Immature natural killer cell (primary cell): ENCODE measurements around the gene ARL2BP. TPM values are rescaled to one million over a fixed set of nuclear protein-coding genes. Genes with fewer than 3 reads are reported as not detected.
A peak's percentile ranks its signal among the peaks of the same experiment; 100 is the strongest.
"Not testable (repeated sequence)": the region's sequence is repeated elsewhere in the genome, so short reads cannot be mapped to it uniquely, and the experiment has no call there.

Experiments used
- DNase-seq, 3 donors: peaks; one replicate each; pipeline ENCODE4 v3.0.0; 2022; ENCODE audit warnings: mixed read lengths in 1 of 3
- H3K27ac Mint-ChIP-seq, 6 donors: one replicate each; pipeline ENCODE4 v1.8.0; 2020; ENCODE audit warnings: mixed read lengths in 6 of 6, mild to moderate bottlenecking in 5 of 6, inconsistent platforms in 4 of 6, moderate library complexity in 3 of 6
- H3K27me3 Mint-ChIP-seq, 3 donors: one replicate each; pipeline ENCODE4 v1.8.0; 2020 to 2021; ENCODE audit warnings: low read depth in 3 of 3, mild to moderate bottlenecking in 3 of 3, mixed read lengths in 3 of 3, moderate library complexity in 3 of 3, inconsistent platforms in 1 of 3
- H3K36me3 Mint-ChIP-seq, 3 donors: one replicate each; pipeline ENCODE4 v1.8.0; 2020; ENCODE audit warnings: mixed read lengths in 3 of 3, inconsistent platforms in 2 of 3, mild to moderate bottlenecking in 2 of 3
- H3K4me1 Mint-ChIP-seq, 2 donors: one replicate each; pipeline ENCODE4 v1.8.0; 2020; ENCODE audit warnings: inconsistent platforms in 2 of 2, mild to moderate bottlenecking in 2 of 2, mixed read lengths in 2 of 2, moderate library complexity in 1 of 2
- H3K4me3 Mint-ChIP-seq, 5 donors: one replicate each; pipeline ENCODE4 v1.8.0; 2020; ENCODE audit warnings: mild to moderate bottlenecking in 5 of 5, mixed read lengths in 5 of 5, inconsistent platforms in 3 of 5, moderate library complexity in 3 of 5
- H3K9me3 Mint-ChIP-seq, 6 donors: one replicate each; pipeline ENCODE4 v1.8.0; 2020; ENCODE audit warnings: mild to moderate bottlenecking in 6 of 6, mixed read lengths in 6 of 6, inconsistent platforms in 4 of 6, moderate library complexity in 3 of 6
- polyA plus RNA-seq, 3 donors: library from polyadenylated mRNA; unstranded; fragments of 300-500 nt; fragmentation: Illumina TruSeq; gene quantifications; one replicate each; pipeline ENCODE4 v1.2.3, GENCODE V29; 2021

ARL2BP gene
- polyA plus RNA-seq = 100 to 1,000 TPM; 130 to 221 (median 136) TPM

DNA sequence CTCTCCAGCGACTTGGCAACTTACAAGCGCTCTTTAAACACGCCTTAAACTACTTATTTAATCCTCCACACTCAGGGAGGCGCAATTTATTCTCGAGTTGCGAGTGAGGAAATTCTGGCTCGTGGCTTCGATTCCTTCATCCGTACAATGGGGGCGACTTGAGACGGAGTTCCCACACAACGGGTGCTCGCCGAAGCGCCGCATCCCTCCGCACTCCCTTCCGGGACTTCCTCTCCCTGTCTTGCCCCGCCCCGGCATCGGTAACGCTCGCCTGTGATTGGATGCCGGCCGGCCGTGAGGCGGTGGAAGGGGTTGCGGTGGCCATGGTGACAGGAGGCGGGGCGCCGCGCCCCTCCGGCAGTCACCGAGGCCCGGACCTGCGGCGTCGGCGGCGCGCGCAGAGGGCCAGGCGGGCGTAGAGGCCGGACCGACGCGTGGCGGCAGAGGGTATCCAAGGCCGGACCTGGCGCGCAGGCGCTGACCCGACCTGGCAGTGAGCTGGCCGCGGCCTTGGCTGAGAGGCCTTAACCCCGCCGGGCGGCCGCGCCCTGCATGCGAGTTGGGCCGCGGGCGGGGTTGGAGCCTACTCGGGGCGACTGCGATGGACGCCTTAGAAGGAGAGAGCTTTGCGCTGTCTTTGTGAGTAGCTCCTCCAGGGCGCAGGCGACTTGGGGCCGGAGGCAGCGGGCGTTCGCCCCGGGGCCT, at the start of gene ARL2BP:
Gene ARL2BP (plus strand): TSS at position 493 of the 705 bp plus-strand sequence. CDS start 109 bp downstream, at position 602.
- no peaks in the 10 kb centered on the region for H3K9me3 Mint-ChIP-seq
- H3K4me3 Mint-ChIP-seq = peak within 1 kb of the TSS; percentile 95 to 98 (median 97)
- peaks cover 4 to 13% (median 7%) of the 10 kb centered on the region in 3 donors for H3K36me3 Mint-ChIP-seq
- peak within 1 kb of the TSS; percentile 95 to 98 (median 98) for H3K27ac Mint-ChIP-seq
- DNase-seq = peak; percentile 95 to 97 (median 96)
- peaks cover 1 to 9% (median 4%) of the 10 kb centered on the region in 3 donors for H3K27me3 Mint-ChIP-seq
- H3K4me1 Mint-ChIP-seq = peaks cover 20% of the 10 kb centered on the region in 2 donors

DNA sequence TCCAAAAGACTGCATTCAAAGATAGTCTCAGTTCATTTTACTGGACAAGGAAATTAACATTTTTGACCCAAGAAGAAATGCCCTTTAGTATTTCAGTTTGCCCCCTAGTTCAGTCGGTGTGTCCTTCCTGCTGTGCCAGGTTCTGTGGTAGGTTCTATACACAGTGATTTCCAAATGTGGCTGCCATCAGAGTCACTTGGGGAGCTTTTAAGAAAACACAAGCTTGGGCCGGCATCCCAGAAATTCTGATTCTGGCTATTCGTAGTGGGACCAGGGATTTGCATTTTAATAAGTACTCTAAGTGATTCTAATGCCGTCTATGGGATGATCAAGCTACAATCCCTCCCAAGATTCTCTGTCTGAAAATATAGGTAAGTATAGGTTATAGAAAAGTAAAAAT, 48.8 kb upstream of the ARL2BP start:
- Mint-ChIP-seq H3K27ac (no peak overlapping the region), H3K36me3 (no peaks in the 10 kb centered on the region), H3K4me3 (no peak overlapping the region), H3K4me1 (peaks cover 0 to 39% of the 10 kb centered on the region in 2 donors), H3K9me3 (no peaks in the 10 kb centered on the region), H3K27me3 (peaks cover 0 to 2% (median 0%) of the 10 kb centered on the region in 3 donors)
- no peak for DNase-seq

DNA sequence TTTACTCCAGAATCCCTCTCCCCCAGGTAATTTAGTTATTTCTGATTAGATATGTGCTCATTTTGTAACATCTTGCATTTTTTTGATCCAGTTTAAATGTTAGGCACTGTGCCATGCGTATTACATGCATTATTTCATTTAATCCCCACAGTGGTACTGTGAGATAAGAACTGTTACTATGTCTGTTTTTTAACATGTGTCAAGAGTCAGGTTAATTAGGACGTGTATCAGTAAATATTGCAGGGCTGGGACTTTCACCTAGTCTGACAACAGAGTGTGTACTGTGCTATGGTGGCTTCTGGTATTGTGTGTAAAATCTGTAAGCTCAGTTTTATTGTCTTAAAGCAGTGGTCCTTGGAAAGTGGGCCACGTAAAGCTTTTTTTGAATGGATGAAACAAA, 48.3 kb upstream of the ARL2BP start:
- Mint-ChIP-seq H3K36me3 (no peaks in the 10 kb centered on the region), H3K27me3 (peaks cover 0 to 2% (median 0%) of the 10 kb centered on the region in 3 donors), H3K27ac (no peak overlapping the region), H3K4me1 (peaks cover 0 to 39% of the 10 kb centered on the region in 2 donors), H3K9me3 (no peaks in the 10 kb centered on the region), H3K4me3 (no peak overlapping the region)
- DNase-seq = no peak

DNA sequence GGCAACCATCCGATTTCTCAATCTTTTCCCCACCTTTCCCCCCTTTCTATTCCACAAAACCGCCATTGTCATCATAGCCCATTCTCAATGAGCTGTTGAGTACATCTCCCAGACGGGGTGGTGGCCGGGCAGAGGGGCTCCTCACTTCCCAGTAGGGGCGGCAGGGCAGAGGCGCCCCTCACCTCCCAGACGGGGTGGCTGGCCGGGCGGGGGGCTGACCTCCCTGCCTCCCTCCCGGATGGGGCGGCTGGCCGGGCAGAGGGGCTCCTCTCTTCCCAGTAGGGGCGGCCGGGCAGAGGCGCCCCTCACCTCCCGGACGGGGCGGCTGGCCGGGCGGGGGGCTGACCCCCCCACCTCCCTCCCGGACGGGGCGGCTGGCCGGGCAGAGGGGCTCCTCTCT, 44.7 kb upstream of the ARL2BP start:
- not testable (repeated sequence) for H3K27ac Mint-ChIP-seq, H3K9me3 Mint-ChIP-seq, H3K36me3 Mint-ChIP-seq, H3K27me3 Mint-ChIP-seq, H3K4me3 Mint-ChIP-seq, DNase-seq
- H3K4me1 Mint-ChIP-seq = peaks cover 4 to 27% of the 10 kb centered on the region in 2 donors

DNA sequence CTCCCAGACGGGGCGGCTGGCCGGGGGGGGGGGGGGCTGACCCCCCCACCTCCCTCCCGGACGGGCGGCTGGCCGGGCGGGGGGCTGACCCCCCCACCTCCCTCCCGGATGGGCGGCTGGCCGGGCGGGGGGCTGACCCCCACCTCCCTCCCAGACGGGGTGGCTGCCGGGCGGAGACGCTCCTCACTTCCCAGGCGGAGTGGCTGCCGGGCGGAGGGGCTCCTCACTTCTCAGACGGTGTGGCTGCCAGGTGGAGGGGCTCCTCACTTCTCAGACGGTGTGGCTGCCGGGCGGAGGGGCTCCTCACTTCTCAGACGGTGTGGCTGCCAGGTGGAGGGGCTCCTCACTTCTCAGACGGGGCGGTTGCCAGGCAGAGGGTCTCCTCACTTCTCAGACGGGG, 44.1 kb upstream of the ARL2BP start:
- H3K4me1 Mint-ChIP-seq = peaks cover 4 to 27% of the 10 kb centered on the region in 2 donors
- not testable (repeated sequence) for DNase-seq, H3K9me3 Mint-ChIP-seq, H3K36me3 Mint-ChIP-seq, H3K27ac Mint-ChIP-seq, H3K4me3 Mint-ChIP-seq, H3K27me3 Mint-ChIP-seq

DNA sequence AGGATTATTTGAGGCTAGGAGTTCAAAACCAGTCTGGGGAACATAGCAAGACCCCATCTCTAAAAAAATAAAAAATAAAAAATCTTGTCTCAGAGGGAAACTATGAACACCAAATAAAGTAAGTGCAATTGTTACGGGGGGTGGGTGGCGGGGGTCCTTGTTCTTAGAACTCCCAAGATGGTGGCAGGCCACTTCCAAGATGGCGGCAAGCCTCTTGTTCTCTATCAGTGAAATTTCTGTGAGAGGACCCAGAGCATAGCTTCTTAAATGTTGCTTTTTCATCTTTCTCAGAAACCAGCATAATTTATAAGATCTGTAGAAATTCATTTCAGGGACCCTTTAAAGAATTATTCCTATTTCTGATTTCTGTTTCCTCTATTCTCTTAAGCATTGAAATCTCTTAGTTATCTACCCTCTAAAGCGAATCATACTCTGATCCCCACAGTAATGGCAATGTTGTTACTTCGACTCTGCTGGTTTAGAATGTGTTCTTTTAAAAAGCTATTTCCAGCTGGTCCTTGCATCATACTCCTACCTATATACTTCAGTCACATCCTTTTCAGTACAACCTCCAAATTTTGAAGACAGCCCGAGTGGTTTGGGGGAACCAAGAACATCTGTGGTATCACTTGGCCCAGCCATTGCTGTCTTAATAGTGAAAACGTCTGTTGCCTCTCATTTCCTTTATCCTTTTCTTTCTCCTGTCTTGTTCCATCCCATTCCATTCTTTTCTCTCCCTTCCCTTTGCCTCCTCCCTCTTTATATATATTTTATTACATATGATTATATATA, 42.8 kb upstream of the ARL2BP start:
- H3K9me3 Mint-ChIP-seq = no peaks in the 10 kb centered on the region
- peaks cover 4 to 15% of the 10 kb centered on the region in 2 donors for H3K4me1 Mint-ChIP-seq
- peaks cover 0 to 7% (median 6%) of the 10 kb centered on the region in 3 donors for H3K36me3 Mint-ChIP-seq
- peaks cover 0 to 1% (median 0%) of the 10 kb centered on the region in 3 donors for H3K27me3 Mint-ChIP-seq
- no peak overlapping the region for H3K27ac Mint-ChIP-seq
- no peak overlapping the region for H3K4me3 Mint-ChIP-seq
- no peak for DNase-seq

DNA sequence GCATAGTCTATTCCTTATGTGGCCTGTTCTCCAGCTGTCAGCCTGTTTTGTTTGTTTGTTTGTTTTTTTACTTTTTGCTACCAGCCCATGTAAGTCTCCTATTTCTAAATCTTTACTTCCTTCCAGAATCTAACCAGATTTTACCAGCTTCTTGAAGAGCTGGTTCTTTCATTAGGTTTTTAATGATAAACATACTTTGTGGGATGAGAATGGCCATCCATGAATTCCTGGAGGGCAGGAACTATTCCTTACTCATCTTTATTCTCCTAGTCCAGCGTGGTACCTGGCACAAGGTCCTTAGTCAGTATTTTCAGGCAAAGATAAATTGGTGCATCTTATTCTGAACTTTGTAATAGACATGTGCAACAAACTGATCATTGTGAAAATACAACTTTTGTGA, 41.6 kb upstream of the ARL2BP start:
- no peaks in the 10 kb centered on the region for H3K9me3 Mint-ChIP-seq
- H3K27me3 Mint-ChIP-seq = peaks cover 0 to 1% (median 0%) of the 10 kb centered on the region in 3 donors
- H3K36me3 Mint-ChIP-seq = peaks cover 0 to 13% (median 6%) of the 10 kb centered on the region in 3 donors
- peak overlapping the region in 2 of 6 donors; percentile 48 to 55 for H3K27ac Mint-ChIP-seq
- DNase-seq = no peak
- no peak overlapping the region for H3K4me3 Mint-ChIP-seq
- peaks cover 4 to 12% of the 10 kb centered on the region in 2 donors for H3K4me1 Mint-ChIP-seq

DNA sequence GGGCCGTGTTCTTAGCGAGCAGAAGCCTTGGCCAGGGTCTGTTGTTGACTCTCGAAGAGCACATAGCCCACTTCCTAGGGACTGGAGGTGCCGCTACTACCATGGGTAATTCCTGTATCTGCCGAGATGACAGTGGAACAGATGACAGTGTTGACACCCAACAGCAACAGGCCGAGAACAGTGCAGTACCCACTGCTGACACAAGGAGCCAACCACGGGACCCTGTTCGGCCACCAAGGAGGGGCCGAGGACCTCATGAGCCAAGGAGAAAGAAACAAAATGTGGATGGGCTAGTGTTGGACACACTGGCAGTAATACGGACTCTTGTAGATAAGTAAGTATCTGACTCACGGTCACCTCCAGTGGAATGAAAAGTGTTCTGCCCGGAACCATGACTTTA, 40.4 kb upstream of the ARL2BP start:
- Mint-ChIP-seq H3K27ac (no peak overlapping the region), H3K27me3 (peaks cover 0 to 1% (median 0%) of the 10 kb centered on the region in 3 donors), H3K4me1 (peaks cover 4 to 6% of the 10 kb centered on the region in 2 donors)

DNA sequence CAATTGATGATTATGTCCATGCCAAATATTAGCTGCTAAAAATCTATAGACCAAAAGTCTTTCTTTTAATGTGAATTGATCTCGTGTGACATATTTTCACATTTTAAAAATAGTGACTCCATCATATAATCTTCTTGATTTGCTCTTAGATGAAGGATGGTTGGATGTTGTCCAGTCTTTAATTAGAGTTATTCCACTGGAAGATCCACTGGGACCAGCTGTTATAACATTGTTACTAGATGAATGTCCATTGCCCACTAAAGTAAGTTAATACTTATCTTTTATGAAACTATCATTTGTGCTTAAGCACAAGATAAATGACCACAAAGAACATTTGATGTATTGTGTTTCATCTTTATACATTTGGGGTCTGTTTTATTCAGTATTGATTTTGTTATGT, 36.1 kb upstream of the ARL2BP start:
- peaks cover 0 to 3% (median 0%) of the 10 kb centered on the region in 3 donors for H3K27me3 Mint-ChIP-seq
- no peak overlapping the region for H3K27ac Mint-ChIP-seq
- H3K4me3 Mint-ChIP-seq = no peak overlapping the region
- no peaks in the 10 kb centered on the region for H3K4me1 Mint-ChIP-seq
- DNase-seq = no peak
- no peaks in the 10 kb centered on the region for H3K9me3 Mint-ChIP-seq
- H3K36me3 Mint-ChIP-seq = peaks cover 9 to 32% (median 14%) of the 10 kb centered on the region in 3 donors

More for the DNA sequence above, 40.4 kb upstream of the ARL2BP start:
- Mint-ChIP-seq H3K4me3 (no peak overlapping the region), H3K36me3 (peaks cover 0 to 19% (median 6%) of the 10 kb centered on the region in 3 donors), H3K9me3 (no peaks in the 10 kb centered on the region)
- no peak for DNase-seq

DNA sequence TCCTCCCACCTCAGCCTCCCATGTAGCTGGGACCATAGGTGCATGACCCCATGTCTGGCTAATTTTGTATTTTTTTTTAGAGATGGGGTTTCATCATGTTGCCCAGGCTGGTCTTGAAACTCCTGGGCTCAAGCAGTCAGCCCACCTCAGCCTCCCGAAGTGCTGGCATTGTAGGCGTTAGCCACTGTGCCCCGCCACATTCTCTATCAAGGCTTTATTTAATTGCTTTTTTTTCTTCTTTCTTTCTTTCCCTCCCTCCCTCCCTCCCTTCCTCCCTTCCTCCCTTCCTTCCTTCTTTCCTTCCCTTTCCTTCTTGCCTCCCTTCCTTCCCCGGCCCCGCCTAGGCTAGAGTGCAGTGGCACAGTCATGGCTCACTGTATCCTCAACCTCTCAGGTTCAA, 35.3 kb upstream of the ARL2BP start:
- H3K4me1 Mint-ChIP-seq = no peaks in the 10 kb centered on the region
- H3K36me3 Mint-ChIP-seq = peaks cover 14 to 38% (median 23%) of the 10 kb centered on the region in 3 donors
- no peak overlapping the region for H3K4me3 Mint-ChIP-seq
- H3K27me3 Mint-ChIP-seq = peaks cover 0 to 3% (median 0%) of the 10 kb centered on the region in 3 donors
- H3K9me3 Mint-ChIP-seq = no peaks in the 10 kb centered on the region
- no peak for DNase-seq
- no peak overlapping the region for H3K27ac Mint-ChIP-seq

DNA sequence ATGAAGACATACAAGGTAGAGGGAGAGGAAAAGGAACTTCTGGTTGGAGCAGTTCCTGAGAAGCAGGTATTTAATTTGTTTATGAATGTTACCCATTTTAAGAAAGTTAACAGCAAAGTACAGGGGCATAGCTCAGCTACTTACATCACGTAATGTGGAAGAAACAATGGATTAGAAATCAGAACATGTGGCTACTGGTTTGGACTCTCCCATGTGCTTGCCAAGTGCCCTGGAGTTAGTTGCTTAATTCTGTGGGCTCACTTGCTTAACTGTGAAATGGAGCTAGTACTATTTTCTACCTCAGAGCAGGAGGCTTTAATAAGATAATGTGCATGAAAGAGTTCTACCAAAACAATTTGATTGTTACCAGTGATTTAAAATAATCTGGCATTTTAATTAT, 31.6 kb upstream of the ARL2BP start:
- H3K4me3 Mint-ChIP-seq = no peak overlapping the region
- H3K36me3 Mint-ChIP-seq = peaks cover 48 to 59% (median 48%) of the 10 kb centered on the region in 3 donors
- no peak for DNase-seq
- no peak overlapping the region for H3K27ac Mint-ChIP-seq
- peaks cover 0 to 1% (median 0%) of the 10 kb centered on the region in 3 donors for H3K27me3 Mint-ChIP-seq
- H3K9me3 Mint-ChIP-seq = peaks cover 0 to 15% (median 10%) of the 10 kb centered on the region in 6 donors
- no peaks in the 10 kb centered on the region for H3K4me1 Mint-ChIP-seq

DNA sequence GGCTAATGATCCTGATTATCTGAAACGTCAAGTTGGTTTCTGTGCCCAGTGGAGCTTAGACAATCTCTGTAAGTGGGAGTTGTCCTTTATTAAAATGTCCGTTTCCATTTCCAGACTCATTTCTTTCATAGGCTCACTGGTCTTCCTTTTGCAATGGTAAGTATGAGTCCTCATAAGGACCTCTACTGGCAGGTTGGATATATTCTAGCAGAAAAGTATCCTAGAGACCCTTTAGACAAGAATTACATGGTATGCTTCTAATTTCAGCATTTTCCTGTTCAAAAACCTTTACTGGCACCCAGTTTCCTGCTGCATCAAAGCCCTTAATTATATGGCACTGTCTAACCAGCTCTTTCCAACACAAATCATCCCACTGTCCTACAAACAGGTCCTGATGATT, 28.1 kb upstream of the ARL2BP start:
- Mint-ChIP-seq H3K9me3 (peaks cover 0 to 15% (median 10%) of the 10 kb centered on the region in 6 donors), H3K4me1 (no peaks in the 10 kb centered on the region), H3K4me3 (no peak overlapping the region), H3K36me3 (peaks cover 71 to 84% (median 75%) of the 10 kb centered on the region in 3 donors), H3K27ac (no peak overlapping the region), H3K27me3 (no peaks in the 10 kb centered on the region)
- no peak for DNase-seq

DNA sequence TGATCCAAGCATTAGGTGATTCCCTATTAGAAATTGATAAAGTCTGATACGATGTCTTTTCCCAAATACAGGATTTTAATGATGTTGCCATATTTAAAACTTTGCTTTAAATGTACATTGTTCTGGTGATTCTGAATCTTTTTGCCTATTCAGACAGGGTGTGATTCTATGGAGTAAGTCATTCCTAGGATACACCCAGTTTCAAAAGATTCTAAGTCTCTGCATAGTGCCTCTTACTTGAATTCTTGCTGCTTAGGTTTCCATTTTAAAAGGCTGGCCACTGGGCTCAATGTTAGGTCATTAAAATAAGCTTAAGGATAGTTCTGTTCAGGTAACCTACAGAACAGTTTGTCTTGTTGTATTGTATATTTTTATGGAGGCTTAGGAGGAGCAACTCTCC, 22.0 kb upstream of the ARL2BP start:
- Mint-ChIP-seq H3K36me3 (peaks cover 38 to 70% (median 62%) of the 10 kb centered on the region in 3 donors), H3K27ac (no peak overlapping the region), H3K4me3 (no peak overlapping the region), H3K9me3 (peaks cover 0 to 6% (median 0%) of the 10 kb centered on the region in 6 donors), H3K4me1 (no peaks in the 10 kb centered on the region), H3K27me3 (no peaks in the 10 kb centered on the region)
- DNase-seq = no peak
